Vagina (tissue), 2 donors: ENCODE results near the gene TPRG1L. TPM values are rescaled to one million over a fixed set of nuclear protein-coding genes. Genes with fewer than 3 reads are reported as not detected.

Experiments used
- DNase-seq, 2 donors: peaks; one replicate each; pipeline ENCODE4 v3.0.0-alpha.2; 2017; ENCODE audit errors: extremely low spot score in 2 of 2
- H3K27ac ChIP-seq: fragments of 200-600 bp; sonication (generic); one replicate; pipeline ENCODE4 v1.5.1; 2019
- H3K27me3 ChIP-seq: fragments of 200-600 bp; sonication (generic); one replicate; pipeline ENCODE4 v1.5.1; 2019
- H3K36me3 ChIP-seq, 2 donors: fragments of 200-600 bp; sonication (generic); one replicate each; pipeline ENCODE4 v1.5.1; 2017 to 2019
- H3K4me1 ChIP-seq: fragments of 200-600 bp; sonication (generic); one replicate; pipeline ENCODE4 v1.5.1; 2019
- H3K4me3 ChIP-seq, 2 donors: fragments of 200-600 bp; sonication (generic); 1 replicate in 1 of 2; 2 replicates in 1 of 2; pipeline ENCODE4 v1.5.1; 2016 to 2019
- H3K9me3 ChIP-seq: fragments of 200-600 bp; sonication (generic); one replicate; pipeline ENCODE4 v1.5.1; 2019
- CTCF ChIP-seq, 3 experiments: fragments of 450-650 bp in 2 of 3; fragments of 200-600 bp in 1 of 3; sonication (generic) in 1 of 3; IDR thresholded peaks; one replicate each; pipeline ENCODE4 v1.5.1; 2017 to 2019; ENCODE audit warnings: antibody characterized with exemption in 3 of 3, mild to moderate bottlenecking in 2 of 3, moderate library complexity in 2 of 3
- POLR2A ChIP-seq, 2 donors: fragments of 450-650 bp; IDR thresholded peaks; one replicate each; pipeline ENCODE4 v1.6.1; 2017; ENCODE audit warnings: antibody characterized with exemption in 2 of 2, mild to moderate bottlenecking in 2 of 2, moderate library complexity in 2 of 2
- POLR2AphosphoS5 ChIP-seq, 2 donors: sonication (generic); formaldehyde crosslinking; IDR thresholded peaks; one replicate each; pipeline ENCODE4 v1.9.0; 2017; ENCODE audit warnings: antibody characterized with exemption in 2 of 2, mild to moderate bottlenecking in 2 of 2, low read depth in 1 of 2; ENCODE audit not compliant: insufficient read depth in 1 of 2
- intact Hi-C: fragments of 100-400 bp; cut with DNase I; formaldehyde crosslinking; loops from one replicate; pipeline ENCODE4 v1.15.1; 2023
- total RNA-seq: library from RNA; depleted of rRNA; stranded (reverse); fragments of >200 nt; gene quantifications from one replicate; pipeline ENCODE4 v1.2.3, GENCODE V29; 2016

TPRG1L gene
- total RNA-seq, 1 donor from 2014 or later: 44.9 TPM

GRCh38 chr1:3590139-3590763 is 34.6 kb upstream of the TPRG1L start:
- Histone ChIP-seq H3K36me3 (no peaks in the 10 kb centered on the region), H3K4me3 (no peak overlapping the region), H3K9me3 (no peaks in the 10 kb centered on the region), H3K4me1 (no peaks in the 10 kb centered on the region), H3K27ac (no peak overlapping the region), H3K27me3 (no peaks in the 10 kb centered on the region)
- TF ChIP-seq CTCF (IDR thresholded peaks at IDR 0.05) (no peak), POLR2AphosphoS5 (IDR thresholded peaks at IDR 0.05; ENCODE audit: insufficient read depth in 1 of 2, low read depth in 1 of 2) (no peak)
- intact Hi-C loops: no loop called here
- DNase-seq: no peak

GRCh38 chr1:3590951-3591865 is 33.6 kb upstream of the TPRG1L start:
- TF ChIP-seq POLR2A (IDR thresholded peaks at IDR 0.05) (no peak), CTCF (IDR thresholded peaks at IDR 0.05) (no peak), POLR2AphosphoS5 (IDR thresholded peaks at IDR 0.05; ENCODE audit: insufficient read depth in 1 of 2, low read depth in 1 of 2) (no peak)
- Histone ChIP-seq H3K27me3 (no peaks in the 10 kb centered on the region), H3K4me3 (no peak overlapping the region), H3K4me1 (no peaks in the 10 kb centered on the region), H3K36me3 (no peaks in the 10 kb centered on the region), H3K9me3 (no peaks in the 10 kb centered on the region), H3K27ac (no peak overlapping the region)
- intact Hi-C loops: no loop called here
- DNase-seq: no peak

GRCh38 chr1:3593334-3593733 is 31.5 kb upstream of the TPRG1L start:
- Histone ChIP-seq H3K27ac (no peak overlapping the region), H3K36me3 (no peaks in the 10 kb centered on the region), H3K4me1 (peaks cover 7% of the 10 kb centered on the region), H3K9me3 (no peaks in the 10 kb centered on the region), H3K27me3 (no peaks in the 10 kb centered on the region), H3K4me3 (no peak overlapping the region)
- TF ChIP-seq POLR2AphosphoS5 (IDR thresholded peaks at IDR 0.05; ENCODE audit: insufficient read depth in 1 of 2, low read depth in 1 of 2) (no peak), POLR2A (IDR thresholded peaks at IDR 0.05) (no peak), CTCF (IDR thresholded peaks at IDR 0.05) (no peak)
- no peak for DNase-seq
- intact Hi-C loops: no loop called here

- intact Hi-C loops: no loop called here
- H3K27ac ChIP-seq: no peak overlapping the region
- TF ChIP-seq CTCF (IDR thresholded peaks at IDR 0.05): no peak
- TF ChIP-seq POLR2A (IDR thresholded peaks at IDR 0.05): no peak
- TF ChIP-seq POLR2AphosphoS5 (IDR thresholded peaks at IDR 0.05; ENCODE audit: insufficient read depth in 1 of 2, low read depth in 1 of 2): no peak
Measured at GRCh38 chr1:3593745-3594144, 31.1 kb upstream of the TPRG1L start.

More at GRCh38 chr1:3593745-3594144, 31.1 kb upstream of the TPRG1L start:
- no peak for DNase-seq
- Histone ChIP-seq H3K27me3 (no peaks in the 10 kb centered on the region), H3K36me3 (no peaks in the 10 kb centered on the region), H3K9me3 (no peaks in the 10 kb centered on the region), H3K4me3 (no peak overlapping the region), H3K4me1 (peaks cover 11% of the 10 kb centered on the region)
